HepG2 (cell line): ENCODE results near the gene IFNB1. TPM values are rescaled to one million over a fixed set of nuclear protein-coding genes. Genes with fewer than 3 reads are reported as not detected.
A peak's percentile ranks its signal among the peaks of the same experiment; 100 is the strongest.

Source experiments
- ATAC-seq: fragments of 200-7000 bp; cut with Tn5 transposase; 3 replicates; pipeline ENCODE4 v1.9.1; 2020; ENCODE audit warnings: mild to moderate bottlenecking, moderate library complexity
- BruUV-seq: library from RNA; stranded (reverse); fragments of 400-500 nt; replicated peaks from 2 replicates; lab custom pipeline; 2021; lab: Mats Ljungman, UMichigan
- CTCF ChIA-PET: fragments of 300-600 bp; formaldehyde crosslinking; extraction: SDS; loops from one replicate; lab custom pipeline; 2021; ENCODE audit warnings: low total read pairs, inconsistent platforms, low intra/inter-chr PET ratio; lab: Yijun Ruan, JAX
- POLR2A ChIA-PET: fragments of 350-600 bp; sonication (Branson Sonifier 250); formaldehyde crosslinking; loops from one replicate; lab custom pipeline; 2020; ENCODE audit warnings: antibody characterized with exemption, inconsistent platforms; lab: Yijun Ruan, JAX
- DNase-seq: peaks from one replicate; pipeline ENCODE4 v3.0.0-alpha.2; 2015; ENCODE audit warnings: low spot score
- FAIRE-seq: peaks from 3 replicates; lab custom pipeline; 2011; peaks lifted over from hg19 to GRCh38; lab: Jason Lieb, UNC
- H2AFZ ChIP-seq: one replicate; pipeline ENCODE4 v1.6.1; 2011; ENCODE audit warnings: low read length, inconsistent platforms
- H3K27ac ChIP-seq: fragments of 300-600 bp; 3 replicates; pipeline ENCODE4 v1.8.0; 2011; ENCODE audit warnings: mixed run types, mild to moderate bottlenecking, mixed read lengths, low read length, inconsistent platforms; ENCODE audit not compliant: insufficient read depth; ENCODE audit errors: extremely low read length
- H3K27me3 ChIP-seq, 2 experiments: fragments of 200-600 bp in 1 of 2; 2 replicates in 1 of 2; 3 replicates in 1 of 2; pipeline versions ENCODE4 v1.6.0 to v1.8.0; 2011; ENCODE audit warnings: low read length in 2 of 2, mild to moderate bottlenecking in 2 of 2, moderate library complexity in 2 of 2, inconsistent platforms in 1 of 2; ENCODE audit not compliant: insufficient read depth in 2 of 2, control insufficient read depth in 1 of 2
- H3K36me3 ChIP-seq, 2 experiments: fragments of 200-600 bp in 1 of 2; replicated peaks in 1 of 2; 2 replicates in 1 of 2; 3 replicates in 1 of 2; pipeline versions ENCODE4 v1.5.1 to v1.8.0; 2011; ENCODE audit warnings: low read length in 2 of 2, inconsistent platforms in 1 of 2; ENCODE audit not compliant: insufficient read depth in 2 of 2, control insufficient read depth in 1 of 2
- H3K4me1 ChIP-seq: 2 replicates; pipeline ENCODE4 v1.5.1; 2012; ENCODE audit warnings: low read length, inconsistent platforms; ENCODE audit not compliant: insufficient read depth
- H3K4me2 ChIP-seq: 2 replicates; pipeline ENCODE4 v1.6.0; 2011; ENCODE audit warnings: low read depth, low read length, inconsistent platforms
- H3K4me3 ChIP-seq, 3 experiments: fragments of 200-600 bp in 1 of 3; sonication (generic), shearing (Covaris generic) in 1 of 3; replicated peaks in 1 of 3; 2 replicates each; pipeline ENCODE4 v1.5.1; 2011 to 2016; ENCODE audit warnings: low read length in 3 of 3, inconsistent platforms in 2 of 3, low read depth in 2 of 3, mild to moderate bottlenecking in 2 of 3, control low read depth in 1 of 3, mixed read lengths in 1 of 3; ENCODE audit not compliant: insufficient read depth in 1 of 3
- H3K79me2 ChIP-seq: one replicate; pipeline ENCODE4 v1.6.1; 2011; ENCODE audit warnings: low read length, inconsistent platforms; ENCODE audit not compliant: insufficient read depth
- H3K9ac ChIP-seq: 2 replicates; pipeline ENCODE4 v1.6.0; 2011; ENCODE audit warnings: mild to moderate bottlenecking, low read depth, low read length, inconsistent platforms; ENCODE audit not compliant: insufficient read depth
- H3K9me3 ChIP-seq: 2 replicates; pipeline ENCODE4 v1.5.1; 2012; ENCODE audit warnings: mild to moderate bottlenecking, low read length
- H4K20me1 ChIP-seq: 2 replicates; pipeline ENCODE4 v1.6.0; 2011; ENCODE audit warnings: inconsistent platforms, mild to moderate bottlenecking, low read length, moderate library complexity; ENCODE audit not compliant: insufficient read depth
- DRAP1 ChIP-seq: IDR thresholded peaks from 2 replicates; pipeline ENCODE4 v1.6.1; 2016; ENCODE audit warnings: missing genetic modification reagents, missing compliant biosample characterization
- FOXA1 ChIP-seq, 2 experiments: fragments of 450-650 bp in 1 of 2; sonication (generic) in 1 of 2; formaldehyde crosslinking in 1 of 2; IDR thresholded peaks; 2 replicates each; pipeline versions ENCODE4 v1.4.0 to v1.6.1; 2016 to 2020; ENCODE audit warnings: missing genetic modification reagents in 1 of 2
- FOXA3 ChIP-seq: IDR thresholded peaks from 2 replicates; pipeline ENCODE4 v1.6.1; 2016; ENCODE audit warnings: missing genetic modification reagents, missing compliant biosample characterization
- REPIN1 ChIP-seq: sonication (generic); formaldehyde crosslinking; IDR thresholded peaks from 2 replicates; pipeline ENCODE4 v1.8.0; 2022; ENCODE audit warnings: missing genetic modification reagents, low read depth, mild to moderate bottlenecking, borderline replicate concordance
- RFX3 ChIP-seq: IDR thresholded peaks from 2 replicates; pipeline ENCODE4 v1.6.1; 2016; ENCODE audit warnings: missing biosample characterization, missing genetic modification reagents
- STAT6 ChIP-seq: sonication (generic); formaldehyde crosslinking; IDR thresholded peaks from 2 replicates; pipeline ENCODE4 v1.4.0; 2020; ENCODE audit warnings: missing genetic modification reagents, mild to moderate bottlenecking, borderline replicate concordance
- SUZ12 ChIP-seq: fragments of 150-350 bp; IDR thresholded peaks from 2 replicates; pipeline ENCODE4 v1.6.1; 2014; ENCODE audit warnings: low read depth, low read length
- TBX3 ChIP-seq: fragments of 450-650 bp; IDR thresholded peaks from 2 replicates; pipeline ENCODE4 v1.6.1; 2017; ENCODE audit warnings: antibody characterized with exemption, mild to moderate bottlenecking, inconsistent platforms, borderline replicate concordance
- TFDP1 ChIP-seq: IDR thresholded peaks from 2 replicates; pipeline ENCODE4 v1.6.1; 2016; ENCODE audit warnings: missing compliant biosample characterization, missing genetic modification reagents, borderline replicate concordance
- ZNF230 ChIP-seq: sonication (generic); formaldehyde crosslinking; IDR thresholded peaks from 2 replicates; pipeline ENCODE4 v1.4.0; 2020; ENCODE audit warnings: mild to moderate bottlenecking, missing genetic modification reagents
- ZNF557 ChIP-seq: sonication (generic); formaldehyde crosslinking; IDR thresholded peaks from 2 replicates; pipeline ENCODE4 v1.4.0; 2020; ENCODE audit warnings: missing genetic modification reagents
- ZNF646 ChIP-seq: sonication (generic); formaldehyde crosslinking; IDR thresholded peaks from 2 replicates; pipeline ENCODE4 v1.9.0; 2021; ENCODE audit warnings: mild to moderate bottlenecking, missing genetic modification reagents
- WGBS: methylation state at CpG from one replicate; pipeline ENCODE4 v1.1.6; 2017; ENCODE audit warnings: low lambda C conversion rate; 5-methylcytosine and 5-hydroxymethylcytosine counted together
- in situ Hi-C: cut with HindIII; loops from 2 replicates; pipeline ENCODE4 v1.10.0; 2017; ENCODE audit warnings: low pct_unique_long_range_greater_than_20kb; ENCODE audit not compliant: extremely low pct_ligation_motif_present
- intact Hi-C: fragments of 100-400 bp; cut with micrococcal nuclease; formaldehyde crosslinking; loops from one replicate; pipeline ENCODE4 v1.10.0; 2022; ENCODE audit not compliant: unreplicated experiment
- polyA plus RNA-seq, 8 experiments: library from polyadenylated mRNA; depleted of rRNA in 3 of 8; stranded (reverse) in 7 of 8; unstranded in 1 of 8; fragments of >200 nt; fragmentation: Illumina TruSeq in 4 of 8; extraction: Trizol in 4 of 8; gene quantifications; 2 replicates each; pipeline versions ENCODE4 v1.2.1 to v1.2.3, GENCODE V29; 2011 to 2016; ENCODE audit warnings: low read depth in 4 of 8, missing spikeins in 1 of 8, mixed read lengths in 1 of 8; ENCODE audit not compliant: insufficient read depth in 1 of 8
- total RNA-seq, 5 experiments: library from RNA; depleted of rRNA; stranded (reverse); fragments of >200 nt; fragmentation: Illumina TruSeq; extraction: Trizol; gene quantifications; 2 replicates each; pipeline ENCODE4 v1.2.3, GENCODE V29; 2016; ENCODE audit warnings: low read depth in 1 of 5

Gene IFNB1
- total and polyA plus RNA-seq, 2 of the 13 experiments (the other 11 are each of a cell fraction or from before 2014, with no cell fraction given) = not detected

- in situ Hi-C loops (no loop called here), intact Hi-C loops (no loop called here)
- ChIA-PET CTCF (no interaction called here), POLR2A (no interaction called here)
- no peaks in the 10 kb centered on the region for H3K79me2 ChIP-seq
- DNase-seq = no peak
- H2AFZ ChIP-seq = no peak overlapping the region
- no peak for FAIRE-seq
- no peaks in the 10 kb centered on the region for H3K27me3 ChIP-seq
- H4K20me1 ChIP-seq = no peaks in the 10 kb centered on the region
- BruUV-seq = no TSS peak
- no peaks in the 10 kb centered on the region for H3K4me1 ChIP-seq
- H3K9me3 ChIP-seq = no peaks in the 10 kb centered on the region
- no peak overlapping the region for H3K4me2 ChIP-seq
- no peaks in the 10 kb centered on the region for H3K36me3 ChIP-seq
- no peak overlapping the region for H3K4me3 ChIP-seq
- no peak for TF ChIP-seq ZNF646
- TF ChIP-seq FOXA1 (IDR thresholded peaks at IDR 0.05) = no peak
- TF ChIP-seq FOXA1 (CRISPR knock-in tag; IDR thresholded peaks at IDR 0.05) = peak; percentile 19; the same call in 1 of the 2 replicates
- TF ChIP-seq SUZ12 = no peak
- TF ChIP-seq FOXA3 (CRISPR knock-in tag) = 0 out of 2 replicates have a peak, but pooled peaks have one; percentile 17
- no peak for TF ChIP-seq RFX3 (CRISPR knock-in tag)
- TF ChIP-seq ZNF557 (CRISPR knock-in tag) = no peak
- no peak for TF ChIP-seq DRAP1 (CRISPR knock-in tag)
- TF ChIP-seq ZNF230 (CRISPR knock-in tag) = no peak
- TF ChIP-seq TFDP1 (CRISPR knock-in tag) = no peak
- TF ChIP-seq STAT6 (CRISPR knock-in tag) = no peak
- no peak for TF ChIP-seq TBX3
- no peak for TF ChIP-seq REPIN1
- WGBS = 11% methylated on average over 8 of the region's 8 CpGs
- H3K9ac ChIP-seq = no peak overlapping the region
- no peak overlapping the region for H3K27ac ChIP-seq
- peak; percentile 67 for ATAC-seq
These were observed 48.1 kb downstream of the IFNB1 start for GRCh38 chr9:21029661-21030060.
